ENCODE data around the gene DAAM2.

The DAAM2 gene

DNA sequence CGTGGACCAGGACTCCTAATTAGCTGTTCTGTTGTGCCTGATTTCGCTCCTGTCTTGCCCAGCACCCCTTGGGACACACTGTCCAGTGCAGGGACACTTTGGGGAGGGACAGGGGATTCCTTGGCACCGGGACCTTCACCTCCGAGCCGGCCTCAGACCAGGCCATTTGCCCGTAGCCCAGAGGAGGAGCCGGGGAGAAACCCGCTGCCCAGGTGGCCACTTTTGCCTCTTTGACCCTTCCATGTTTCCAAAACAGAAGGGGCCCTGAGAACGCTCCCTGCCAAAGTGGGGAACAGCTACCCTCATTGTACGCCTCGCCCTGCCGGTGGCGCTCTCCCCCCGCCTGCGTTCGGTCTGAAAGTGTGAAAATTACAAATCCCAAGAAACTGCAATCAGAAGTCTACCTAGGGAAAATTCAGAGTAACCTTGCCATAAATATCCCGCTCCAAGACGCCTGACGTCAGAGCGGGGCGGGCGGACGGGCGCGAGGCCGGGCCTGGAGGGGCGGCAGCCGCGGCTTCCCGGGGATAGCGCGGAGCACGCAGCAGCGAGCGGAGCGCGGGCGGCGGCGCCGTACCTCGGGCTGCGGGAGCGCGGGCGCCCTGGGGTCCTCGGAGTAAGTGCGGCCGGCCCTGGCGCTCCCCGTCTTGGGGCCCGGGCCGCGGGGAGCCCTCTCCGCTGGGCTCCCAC, at the start of gene DAAM2:
DAAM2 (plus strand) TSS at position 527 of the 690 bp plus-strand sequence. CDS start 63,927 bp downstream, outside the sequence.
- no peak for DNase-seq

DNA sequence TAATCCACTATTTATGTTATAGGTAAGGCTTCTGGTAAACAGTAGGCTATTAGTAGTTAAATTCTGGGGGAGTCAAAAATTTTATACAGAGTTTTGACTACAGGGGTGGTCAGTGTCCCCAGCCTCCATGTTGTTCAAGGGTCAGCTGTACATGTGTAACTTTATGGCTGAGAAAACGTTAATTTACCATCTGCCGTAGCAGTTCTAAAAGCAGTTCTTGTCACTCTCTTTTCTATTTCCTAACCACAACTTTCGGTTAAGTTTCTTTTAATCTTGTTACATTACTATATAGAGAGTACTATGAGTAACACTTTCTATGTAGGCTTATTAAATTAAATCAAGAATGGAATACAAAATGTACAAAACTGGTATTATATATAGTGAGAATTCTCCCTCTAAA, 45.4 kb upstream of the DAAM2 start:
- DNase-seq, result no peak

GRCh38 chr6:39752835-39753724, 39.1 kb upstream of the DAAM2 start:
- no peak for DNase-seq

DNA sequence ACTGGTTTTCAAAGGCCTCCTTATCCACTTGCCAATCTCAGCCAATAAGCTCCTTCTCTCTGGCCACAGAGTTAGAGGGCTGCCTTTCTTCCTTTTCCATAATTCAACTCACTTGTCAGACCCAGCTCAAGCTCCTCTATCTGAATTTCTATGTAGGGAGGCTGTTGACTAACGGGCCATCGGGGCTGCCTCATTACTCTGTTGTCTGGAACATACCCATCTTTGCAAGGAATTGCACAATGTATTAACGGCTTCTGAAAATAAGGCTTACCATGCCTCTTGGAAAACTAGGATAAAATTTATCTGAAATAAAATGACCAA, 38.5 kb upstream of the DAAM2 start:
- DNase-seq, result no peak

DNA sequence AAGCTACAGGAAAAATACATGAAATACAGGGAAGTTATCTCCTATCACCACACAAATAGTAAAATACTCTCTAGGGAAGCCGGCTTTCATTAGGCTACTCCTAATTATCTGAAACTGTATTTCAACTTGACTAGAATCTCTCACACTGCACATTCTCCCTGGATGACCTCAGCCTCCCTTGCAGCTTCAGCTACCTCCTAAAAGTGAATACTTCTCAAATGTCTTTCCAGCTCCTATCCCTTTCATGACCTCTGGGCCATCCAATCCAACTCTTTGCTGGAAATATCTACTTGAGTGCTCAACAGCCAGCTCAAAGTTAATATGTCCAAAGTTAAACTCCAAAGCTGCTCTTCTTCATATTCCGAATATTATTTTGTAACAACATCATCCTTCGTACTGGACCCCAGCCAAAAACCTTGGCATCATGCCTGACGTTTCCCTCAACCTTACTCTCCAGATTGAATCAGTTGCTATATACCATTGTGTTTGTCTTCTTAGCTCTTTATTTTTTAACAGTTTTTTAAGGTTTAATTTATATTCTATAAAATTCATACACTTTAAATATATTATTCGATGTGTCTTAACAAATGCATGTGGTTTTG, 37.6 kb upstream of the DAAM2 start:
- no peak for DNase-seq

GRCh38 chr6:39755231-39755630, 36.9 kb upstream of the DAAM2 start:
- DNase-seq, result no peak

DNA sequence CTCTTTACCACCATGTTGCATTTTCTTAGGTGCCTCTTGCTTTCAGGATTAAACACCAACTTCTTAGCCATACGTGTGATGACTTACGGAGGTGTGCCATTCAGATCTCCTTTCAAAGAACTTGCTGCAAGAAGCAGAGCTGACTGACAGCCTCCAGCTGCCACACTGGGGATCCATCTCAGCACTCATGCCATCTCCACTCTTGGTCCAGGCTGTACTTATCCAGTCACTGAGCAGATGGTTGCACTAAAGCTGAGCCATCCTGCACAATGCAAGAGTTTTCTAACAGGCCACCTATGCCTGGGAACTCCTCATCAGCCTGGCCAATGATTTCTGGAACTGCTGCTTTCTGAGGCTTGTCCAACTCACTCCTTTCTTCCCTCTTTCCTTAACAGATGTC, 35.6 kb upstream of the DAAM2 start:
- no peak for DNase-seq

GRCh38 chr6:39758905-39759605, 33.1 kb upstream of the DAAM2 start:
- no peak for DNase-seq

GRCh38 chr6:39760226-39760952, 31.8 kb upstream of the DAAM2 start:
- DNase-seq, result no peak

DNA sequence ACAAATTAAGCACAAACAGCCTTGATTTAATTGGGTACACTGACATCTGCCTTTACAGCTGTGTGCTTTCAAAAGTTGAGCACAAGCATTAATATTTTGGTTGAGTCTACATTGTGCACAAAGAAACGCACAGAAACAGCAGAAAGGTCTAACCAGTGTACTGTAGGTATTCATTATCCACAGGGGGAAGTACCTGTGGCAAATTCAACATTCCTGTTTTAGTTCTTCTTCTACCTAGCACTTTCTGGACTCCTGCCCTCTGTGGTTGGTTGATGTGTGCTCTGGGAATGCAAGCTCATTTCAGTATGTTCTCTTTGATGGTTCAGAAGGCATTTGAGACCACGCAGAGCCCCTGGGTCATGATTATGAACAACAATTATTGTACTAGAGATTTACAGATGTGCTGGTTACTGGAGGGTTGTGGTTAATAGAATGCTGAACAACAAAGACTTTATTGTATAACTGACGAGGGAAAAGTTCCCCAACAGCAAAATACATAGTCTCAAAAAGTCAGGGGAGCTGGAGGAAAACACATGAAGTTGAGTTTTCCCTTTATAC, 26.6 kb upstream of the DAAM2 start:
- no peak for DNase-seq

DNA sequence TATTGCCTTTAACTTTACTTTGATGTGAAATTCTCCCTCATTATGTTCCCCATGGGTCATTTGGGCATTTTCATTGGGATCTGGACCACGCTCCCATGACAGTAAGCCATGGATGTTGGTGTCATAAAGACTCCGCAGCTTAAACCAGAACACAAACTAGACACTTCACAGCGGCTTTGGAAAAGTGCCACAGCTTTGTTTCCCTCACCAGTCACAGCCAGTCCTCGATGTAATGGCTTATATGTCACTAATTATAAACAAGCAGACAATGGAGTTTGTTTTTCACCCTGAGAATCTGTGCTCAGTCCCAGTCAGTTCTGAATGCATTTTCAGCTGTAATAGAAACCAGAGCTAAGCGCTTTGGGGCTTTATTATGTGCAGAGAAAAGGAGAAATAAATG, 23.2 kb upstream of the DAAM2 start:
- DNase-seq, result no peak

GRCh38 chr6:39770446-39770845, 21.7 kb upstream of the DAAM2 start:
- no peak for DNase-seq

DNA sequence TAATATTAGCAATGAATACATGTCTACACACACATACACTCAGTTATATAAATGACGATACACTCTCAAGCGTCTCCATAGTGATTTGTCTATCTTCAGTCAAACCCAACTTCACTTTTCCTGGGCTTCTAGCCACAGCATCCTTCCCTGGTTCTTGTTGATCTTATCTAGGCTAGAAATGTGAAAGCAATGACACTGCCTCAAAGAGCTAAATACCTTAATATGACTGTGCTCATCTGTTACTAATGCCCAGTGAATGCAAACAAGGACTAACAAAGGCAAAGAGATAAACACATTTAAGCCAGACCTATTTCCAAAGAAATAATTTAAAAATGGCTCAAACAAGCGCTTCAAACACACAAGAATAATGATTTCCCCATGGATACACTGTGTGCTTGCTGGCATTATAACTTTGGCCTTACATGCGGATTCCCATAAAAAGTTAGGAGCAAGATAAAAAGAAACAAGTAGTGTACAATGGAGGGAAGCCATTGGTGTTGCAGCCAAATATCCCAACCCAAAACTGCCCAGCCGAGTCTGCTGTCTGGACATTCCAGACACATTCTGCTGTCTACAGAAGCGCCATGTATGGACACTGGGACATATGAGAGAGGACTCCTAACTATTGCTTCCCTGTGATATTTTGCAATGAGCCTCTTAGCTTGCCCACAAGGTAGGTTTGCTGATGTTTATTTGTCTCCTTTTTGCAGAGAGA, 19.5 kb upstream of the DAAM2 start:
- DNase-seq, result no peak

DNA sequence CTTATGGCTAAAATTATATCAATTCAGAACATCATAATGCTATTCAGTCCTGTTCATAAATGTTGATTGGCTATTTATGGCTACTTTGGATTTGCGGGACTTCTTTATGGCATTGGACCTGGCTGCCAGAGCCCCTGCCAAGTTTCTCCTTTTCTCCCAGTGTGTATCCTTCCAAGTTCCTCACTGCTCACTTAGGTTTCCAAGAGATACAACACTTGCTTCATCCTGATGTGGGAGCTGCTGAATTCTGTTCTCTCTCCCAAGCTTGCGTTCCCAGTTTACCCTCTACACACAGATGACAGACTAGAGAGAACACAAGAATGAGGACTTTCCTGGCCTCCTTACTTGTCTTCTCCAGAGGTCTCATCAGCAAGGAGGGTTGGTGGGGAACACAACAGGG, 18.4 kb upstream of the DAAM2 start:
- no peak for DNase-seq

GRCh38 chr6:39776581-39776980, 15.6 kb upstream of the DAAM2 start:
- no peak for DNase-seq

DNA sequence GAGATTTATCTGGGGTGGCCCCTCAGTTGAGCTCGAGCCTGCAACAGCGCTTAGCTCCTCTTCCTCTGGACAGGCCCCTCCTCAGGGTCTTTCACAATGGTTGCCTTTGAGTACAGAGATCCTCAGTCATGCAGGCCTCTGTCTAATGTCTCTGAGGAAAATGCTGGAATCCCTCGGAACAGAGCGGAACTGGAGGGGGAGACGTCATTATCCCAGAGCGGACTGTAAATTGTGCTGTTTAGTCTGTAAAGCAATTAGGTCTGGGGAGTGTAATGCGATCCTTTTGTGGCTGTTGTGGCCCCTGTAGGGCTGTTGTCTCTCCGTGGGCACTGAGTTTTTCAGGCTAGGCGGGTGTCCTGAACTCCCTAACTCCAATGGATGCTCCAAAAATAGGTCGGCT, 15.0 kb upstream of the DAAM2 start:
- DNase-seq, result no peak

DNA sequence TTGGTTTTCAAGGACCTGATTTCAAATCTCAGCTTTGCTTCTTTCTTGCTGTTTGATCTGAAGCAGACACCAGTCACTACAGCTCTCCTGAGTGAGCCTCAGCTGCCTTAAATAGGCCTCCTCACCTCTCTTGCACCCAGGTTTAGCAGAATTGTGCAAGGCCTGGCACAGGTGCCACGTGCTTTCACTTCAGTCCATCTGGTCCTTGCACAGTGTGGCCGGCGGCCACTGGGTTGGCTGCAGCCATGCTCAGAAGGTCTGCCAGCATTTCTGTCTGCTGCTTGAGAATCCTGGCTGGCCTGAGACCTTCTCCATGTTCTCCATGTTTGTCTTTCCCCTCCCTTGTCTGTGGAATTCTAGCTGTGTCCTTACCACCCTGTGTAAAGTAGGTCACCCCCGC, 14.5 kb upstream of the DAAM2 start:
- no peak for DNase-seq

DNA sequence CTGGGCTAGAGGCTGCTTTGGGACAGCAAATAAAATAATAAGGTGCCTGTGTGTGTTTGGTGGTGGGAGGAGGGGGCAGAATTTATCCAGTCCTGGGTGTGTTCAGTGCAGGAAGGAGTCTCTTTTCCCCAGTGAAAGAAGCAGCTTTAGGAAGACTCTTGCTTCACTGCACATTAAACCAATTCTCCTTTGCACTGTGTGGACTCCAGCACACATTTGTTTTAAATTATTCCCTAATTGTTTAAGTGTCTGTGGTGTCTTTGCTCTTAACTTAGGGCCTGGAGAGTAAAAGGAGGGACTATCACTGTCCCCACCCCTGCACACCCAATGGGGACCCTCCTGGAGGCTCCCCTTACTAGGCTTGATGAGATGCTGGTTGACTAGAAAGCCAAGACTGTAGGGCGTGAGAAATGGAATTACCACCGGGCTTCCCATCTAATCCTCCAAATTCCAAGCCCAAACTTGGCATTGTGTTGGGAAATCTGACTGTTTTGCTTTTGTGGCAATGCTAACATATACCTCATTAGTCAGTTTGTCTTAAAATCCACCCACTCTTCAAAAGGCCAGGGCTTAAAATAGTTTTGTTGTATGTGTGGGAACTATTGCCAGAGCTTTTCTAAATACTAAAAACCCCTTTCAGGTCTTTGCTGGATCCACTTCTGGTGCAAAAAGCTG, 13.5 kb upstream of the DAAM2 start:
- no peak for DNase-seq

GRCh38 chr6:39785281-39785680, 6.9 kb upstream of the DAAM2 start:
- no peak for DNase-seq

GRCh38 chr6:39786649-39787048, 5.5 kb upstream of the DAAM2 start:
- DNase-seq, result no peak

- DNase-seq, result no peak
Measured at GRCh38 chr6:39787322-39787721, 4.9 kb upstream of the DAAM2 start.

Data from DMS79 (cell line).